OCI-LY1 (cell line): Measurements from ENCODE around the gene STK24.

Experiments
- EZH2 ChIP-seq: fragments of 200-600 bp; sonication (generic), shearing (Covaris generic); IDR thresholded peaks from 2 replicates; pipeline ENCODE4 v1.8.0; 2017; ENCODE audit warnings: borderline replicate concordance, mixed run types, mild to moderate bottlenecking, antibody characterized with exemption, low read length, moderate library complexity, mixed read lengths
- TF ChIP-seq, protein P1 (sequence below): fragments of 200-600 bp; sonication (generic), shearing (Covaris generic); IDR thresholded peaks from 2 replicates; pipeline ENCODE4 v1.5.1; 2017; ENCODE audit warnings: mild to moderate bottlenecking, antibody characterized with exemption, low read length, moderate library complexity, mixed read lengths

DNA sequence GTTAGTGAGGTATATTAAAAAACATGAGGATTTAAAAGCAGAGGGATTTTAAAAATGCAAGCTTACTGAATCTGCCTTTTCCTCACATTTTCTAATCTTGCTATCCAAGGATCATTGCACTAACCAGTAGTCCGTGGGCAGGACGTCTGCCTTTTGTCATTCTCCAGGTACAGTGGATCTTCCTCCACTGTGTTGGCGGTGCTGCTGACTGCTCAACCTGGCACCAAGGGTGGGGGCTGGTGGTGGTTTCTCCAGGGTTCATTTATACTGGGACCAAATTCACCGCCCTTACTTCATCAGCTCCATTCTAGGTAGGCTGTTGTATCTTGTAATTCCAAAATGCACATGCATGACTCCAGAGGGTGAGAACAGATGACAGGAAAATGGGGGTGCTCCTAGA, 169.3 kb downstream of the STK24 start:
- TF ChIP-seq, protein P1, sequence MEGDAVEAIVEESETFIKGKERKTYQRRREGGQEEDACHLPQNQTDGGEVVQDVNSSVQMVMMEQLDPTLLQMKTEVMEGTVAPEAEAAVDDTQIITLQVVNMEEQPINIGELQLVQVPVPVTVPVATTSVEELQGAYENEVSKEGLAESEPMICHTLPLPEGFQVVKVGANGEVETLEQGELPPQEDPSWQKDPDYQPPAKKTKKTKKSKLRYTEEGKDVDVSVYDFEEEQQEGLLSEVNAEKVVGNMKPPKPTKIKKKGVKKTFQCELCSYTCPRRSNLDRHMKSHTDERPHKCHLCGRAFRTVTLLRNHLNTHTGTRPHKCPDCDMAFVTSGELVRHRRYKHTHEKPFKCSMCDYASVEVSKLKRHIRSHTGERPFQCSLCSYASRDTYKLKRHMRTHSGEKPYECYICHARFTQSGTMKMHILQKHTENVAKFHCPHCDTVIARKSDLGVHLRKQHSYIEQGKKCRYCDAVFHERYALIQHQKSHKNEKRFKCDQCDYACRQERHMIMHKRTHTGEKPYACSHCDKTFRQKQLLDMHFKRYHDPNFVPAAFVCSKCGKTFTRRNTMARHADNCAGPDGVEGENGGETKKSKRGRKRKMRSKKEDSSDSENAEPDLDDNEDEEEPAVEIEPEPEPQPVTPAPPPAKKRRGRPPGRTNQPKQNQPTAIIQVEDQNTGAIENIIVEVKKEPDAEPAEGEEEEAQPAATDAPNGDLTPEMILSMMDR = no peak
- TF ChIP-seq EZH2 = no peak
